Uterus (tissue), 2 donors: Measurements from ENCODE around the gene KCND1.

Experiments used
- CTCF ChIP-seq, 4 experiments: fragments of 200-600 bp in 2 of 4; fragments of 450-650 bp in 2 of 4; sonication (generic) in 2 of 4; IDR thresholded peaks; one replicate each; pipeline ENCODE4 v1.5.1; 2016 to 2019; ENCODE audit warnings: antibody characterized with exemption in 4 of 4, mild to moderate bottlenecking in 2 of 4, moderate library complexity in 1 of 4
- POLR2A ChIP-seq, 2 donors: fragments of 450-650 bp; IDR thresholded peaks; one replicate each; pipeline ENCODE4 v1.6.1; 2016; ENCODE audit warnings: antibody characterized with exemption in 2 of 2, mild to moderate bottlenecking in 1 of 2, moderate library complexity in 1 of 2

DNA sequence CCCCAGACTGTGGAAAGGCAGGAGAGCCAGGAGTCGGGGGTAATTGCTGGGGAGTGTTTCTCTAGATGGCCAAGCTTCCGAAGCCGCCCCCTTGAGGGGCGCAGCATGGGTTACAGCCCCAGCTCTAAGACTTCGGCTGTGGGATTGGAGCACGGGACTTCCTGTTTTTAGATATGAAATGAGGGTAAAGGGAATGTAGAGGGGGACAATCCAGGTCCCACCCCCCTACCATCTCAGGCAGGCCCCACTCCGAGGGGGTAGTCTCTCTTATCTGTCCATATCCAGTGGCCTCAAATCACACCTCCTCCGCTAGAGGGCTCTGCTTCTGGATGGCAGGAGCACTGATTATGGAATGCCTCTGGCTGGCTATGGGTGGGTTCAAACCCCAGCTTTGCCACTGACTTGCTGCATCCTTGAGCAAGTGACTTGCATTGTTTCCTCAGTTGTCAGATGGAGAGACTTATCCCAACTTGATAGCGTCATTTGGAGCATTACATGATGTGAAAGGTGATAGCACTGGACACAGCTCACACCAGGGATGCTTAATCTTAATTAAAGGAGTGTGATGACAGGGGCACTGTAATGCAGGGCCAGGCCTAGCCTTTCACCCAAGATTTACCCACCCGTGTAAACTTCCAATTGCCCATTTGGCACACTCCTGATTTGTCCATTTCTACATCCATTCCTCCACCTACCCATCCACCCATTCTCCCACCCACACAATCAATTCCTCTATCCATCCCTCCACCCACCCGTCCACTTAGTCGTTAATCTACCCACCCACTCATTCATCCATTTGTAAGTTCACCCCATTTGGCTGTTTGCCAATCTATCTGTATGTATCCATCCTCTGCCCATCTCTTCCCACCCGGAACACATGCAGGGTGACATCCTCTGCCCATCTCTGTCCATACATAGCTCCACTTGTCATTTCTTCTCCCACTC, 848 bp upstream of the KCND1 start:
- TF ChIP-seq CTCF (IDR thresholded peaks at IDR 0.05) (peak in 3 of 4 experiments; percentile 9 to 44 (median 25)), POLR2A (IDR thresholded peaks at IDR 0.05) (no peak)
